Heart left ventricle (tissue), 16 donors: ENCODE measurements around the gene TRIM8. TPM values are rescaled to one million over a fixed set of nuclear protein-coding genes. Genes with fewer than 3 reads are reported as not detected.

Experiments used
- ATAC-seq, 4 donors: fragments of 200-7000 bp; cut with Tn5 transposase; one replicate each; pipeline ENCODE4 v1.9.1; 2020 to 2022; ENCODE audit warnings: moderate library complexity in 4 of 4, mild to moderate bottlenecking in 3 of 4, moderate number of reproducible peaks in 1 of 4
- DNase-seq, 5 donors: peaks; one replicate each; pipeline ENCODE4 v3.0.0-alpha.2; 2020
- H3K27ac ChIP-seq, 12 donors: fragments of 200-600 bp; sonication (generic) in 4 of 12; one replicate each; pipeline versions ENCODE4 v1.5.0 to v1.8.0; 2016 to 2022; ENCODE audit warnings: mild to moderate bottlenecking in 2 of 12
- H3K27me3 ChIP-seq, 9 donors: fragments of 200-600 bp; sonication (generic) in 2 of 9; one replicate each; pipeline versions ENCODE4 v1.5.1 to v1.8.0; 2016 to 2022; ENCODE audit warnings: mild to moderate bottlenecking in 3 of 9
- H3K36me3 ChIP-seq, 9 donors: fragments of 200-600 bp; sonication (generic) in 2 of 9; one replicate each; pipeline versions ENCODE4 v1.5.0 to v1.8.0; 2018 to 2022; ENCODE audit warnings: mild to moderate bottlenecking in 2 of 9
- H3K4me1 ChIP-seq, 12 donors: fragments of 200-600 bp; sonication (generic) in 4 of 12; one replicate each; pipeline versions ENCODE4 v1.5.0 to v1.8.0; 2016 to 2022; ENCODE audit warnings: mild to moderate bottlenecking in 3 of 12
- H3K4me3 ChIP-seq, 12 donors: fragments of 200-600 bp; sonication (generic) in 4 of 12; one replicate each; pipeline versions ENCODE4 v1.5.0 to v1.8.0; 2017 to 2022; ENCODE audit warnings: mild to moderate bottlenecking in 9 of 12, moderate library complexity in 4 of 12
- H3K9me3 ChIP-seq, 12 donors: fragments of 200-600 bp; sonication (generic) in 4 of 12; one replicate each; pipeline versions ENCODE4 v1.5.0 to v1.8.0; 2016 to 2022; ENCODE audit warnings: mild to moderate bottlenecking in 1 of 12
- CTCF ChIP-seq, 12 donors: fragments of 200-600 bp; sonication (generic) in 4 of 12; IDR thresholded peaks; one replicate each; pipeline versions ENCODE4 v1.5.0 to v1.8.0; 2018 to 2022; ENCODE audit warnings: antibody characterized with exemption in 12 of 12, mild to moderate bottlenecking in 5 of 12
- POLR2A ChIP-seq, 2 donors: fragments of 450-650 bp; IDR thresholded peaks; one replicate each; pipeline ENCODE4 v1.6.1; 2017; ENCODE audit warnings: antibody characterized with exemption in 2 of 2, mild to moderate bottlenecking in 2 of 2, moderate library complexity in 2 of 2
- WGBS, 4 donors: extraction: QIAGEN DNeasy Blood & Tissue Kit in 2 of 4; methylation state at CpG; one replicate each; pipeline versions ENCODE4 v1.1.5 to v1.1.7; 2013 to 2018; 5-methylcytosine and 5-hydroxymethylcytosine counted together
- intact Hi-C, 10 donors: fragments of 100-400 bp; cut with DNase I; formaldehyde crosslinking; loops; one replicate each; pipeline versions ENCODE4 v1.11.1 to v1.14.2; 2022
- polyA plus RNA-seq, 2 donors: library from polyadenylated mRNA; stranded (reverse); fragments of 200-250 nt; gene quantifications; one replicate each; pipeline ENCODE4 v1.2.3, GENCODE V29; 2013
- total RNA-seq, 9 donors: library from RNA; depleted of rRNA in 2 of 9; stranded (reverse); fragments of >200 nt in 2 of 9; fragmentation: NEBNext Ultra II Directional in 3 of 9; extraction: Animal tissue kit (Norgen Biotek cat#: 25700) in 3 of 9; gene quantifications; one replicate each; pipeline versions ENCODE4 v1.1.0 to v1.2.4, GENCODE V29; 2016 to 2023
- donor health status: ischemic (EF 13 %, LVEDD 7.1; RV severe dilation, severe dysfunction).
- donor health status: healthy with polysubstance abuse.
- donor health status: DM: no; HTN: yes; CAD: no.
- donor health status: DM: no; HTN: no; CAD: no.
- donor health status: ischemic (EF 25% LVEDD 6.9; RV normal size, moderate dysfunction).
- donor health status: ischemic (EF 25% LVEDD 5.7; RV mildly dilated, moderate dysfunction).
- donor health status: healthy.
- donor health status: DM: yes; HTN: yes; CAD: no.
- donor health status: ischemic (EF 35%, LVEDD 5.7; RV mildly dilated, moderate dysfunction).
- donor health status: nonischemic (EF 11% LVEDD 7.7; RV severe dilation, severe dysfunction).
- donor health status: DM: yes; HTN: yes; CAD: no.
- donor health status: PGD.
- donor health status: ischemic (EF 29% LVEDD 5.4; RV normal size, mild dysfunction).
- donor health status: nonischemic (EF 23%, LVEDD 6.1; RV moderate dilation, normal function).

Gene TRIM8
- total and polyA plus RNA-seq, 11 donors = 38.9 to 225 (median 102) TPM

GRCh38 chr10:102657984-102658724, 13.9 kb downstream of the TRIM8 start:
- H3K36me3 ChIP-seq = peaks cover 2 to 62% (median 55%) of the 10 kb centered on the region in 9 donors
- intact Hi-C loops = no loop called here
- 51 to 64% (median 63%) methylated on average over 13 of the region's 13 CpGs for WGBS, 4 donors
- H3K4me1 ChIP-seq = peaks cover 4 to 66% (median 44%) of the 10 kb centered on the region in 12 donors
- no peak overlapping the region for H3K4me3 ChIP-seq
- ATAC-seq (peak in 1 of 4 donors; percentile 63), DNase-seq (peak in 4 of 5 donors; percentile 52 to 68 (median 60))
- H3K9me3 ChIP-seq = no peaks in the 10 kb centered on the region
- H3K27me3 ChIP-seq = no peaks in the 10 kb centered on the region
- TF ChIP-seq CTCF (IDR thresholded peaks at IDR 0.05) (no peak), POLR2A (IDR thresholded peaks at IDR 0.05) (no peak)
- H3K27ac ChIP-seq = peak overlapping the region; percentile 12 to 77 (median 54)

- H3K27ac ChIP-seq = peak overlapping the region in 9 of 12 donors; percentile 45 to 77 (median 55)
Measured at GRCh38 chr10:102658802-102659201, 14.5 kb downstream of the TRIM8 start.

GRCh38 chr10:102660888-102661657, 16.8 kb downstream of the TRIM8 start:
- peak overlapping the region in 3 of 12 donors; percentile 3 to 25 (median 15) for H3K4me3 ChIP-seq
- peak overlapping the region in 10 of 12 donors; percentile 2 to 74 (median 47) for H3K27ac ChIP-seq
- TF ChIP-seq POLR2A (IDR thresholded peaks at IDR 0.05) = no peak
- no peaks in the 10 kb centered on the region for H3K9me3 ChIP-seq
- no peaks in the 10 kb centered on the region for H3K27me3 ChIP-seq
- peaks cover 0 to 34% (median 28%) of the 10 kb centered on the region in 9 donors for H3K36me3 ChIP-seq
- ATAC-seq (peak; percentile 9 to 84 (median 78)), DNase-seq (peak; percentile 70 to 88 (median 80))
- intact Hi-C loops = no loop called here
- peaks cover 4 to 48% (median 31%) of the 10 kb centered on the region in 12 donors for H3K4me1 ChIP-seq
- WGBS, 4 donors = 10 to 21% (median 18%) methylated on average over 2 to 22 of the region's 22 CpGs

More at GRCh38 chr10:102658802-102659201, 14.5 kb downstream of the TRIM8 start:
- TF ChIP-seq CTCF (IDR thresholded peaks at IDR 0.05) = no peak
- no peak for TF ChIP-seq POLR2A (IDR thresholded peaks at IDR 0.05)
- no peak overlapping the region for H3K4me3 ChIP-seq
- WGBS, 4 donors = 79 to 89% (median 85%) methylated on average over 5 of the region's 5 CpGs
- no peak for DNase-seq
- peaks cover 4 to 60% (median 38%) of the 10 kb centered on the region in 12 donors for H3K4me1 ChIP-seq
- peaks cover 2 to 56% (median 49%) of the 10 kb centered on the region in 9 donors for H3K36me3 ChIP-seq
- intact Hi-C loops = no loop called here
- no peaks in the 10 kb centered on the region for H3K27me3 ChIP-seq
- no peaks in the 10 kb centered on the region for H3K9me3 ChIP-seq
- ATAC-seq = no peak

GRCh38 chr10:102661658-102662028, 17.4 kb downstream of the TRIM8 start:
- peaks cover 0 to 28% (median 23%) of the 10 kb centered on the region in 9 donors for H3K36me3 ChIP-seq
- peak overlapping the region in 1 of 12 donors; percentile 25 for H3K4me3 ChIP-seq
- no peaks in the 10 kb centered on the region for H3K27me3 ChIP-seq
- ATAC-seq = peak in 3 of 4 donors; percentile 1 to 20 (median 6)
- TF ChIP-seq POLR2A (IDR thresholded peaks at IDR 0.05) (no peak), CTCF (IDR thresholded peaks at IDR 0.05) (no peak)
- peaks cover 4 to 46% (median 31%) of the 10 kb centered on the region in 12 donors for H3K4me1 ChIP-seq
- intact Hi-C loops = no loop called here
- no peak for DNase-seq
- WGBS, 4 donors = 53 to 68% (median 56%) methylated on average over 5 to 6 of the region's 6 CpGs
- peak overlapping the region in 7 of 12 donors; percentile 42 to 74 (median 48) for H3K27ac ChIP-seq
- H3K9me3 ChIP-seq = no peaks in the 10 kb centered on the region
